Hepatocyte (in vitro differentiated cells): ENCODE data around the gene AFAP1. TPM values are rescaled to one million over a fixed set of nuclear protein-coding genes. Genes with fewer than 3 reads are reported as not detected.

Experiments used
- DNase-seq: peaks from one replicate; pipeline ENCODE4 v3.0.0-alpha.2; 2016; ENCODE audit warnings: low spot score
- H2AFZ ChIP-seq: fragments of 200-600 bp; sonication (generic); 2 replicates; pipeline ENCODE4 v1.6.0; 2016; ENCODE audit warnings: antibody characterized with exemption, mild to moderate bottlenecking
- H3K27ac ChIP-seq: fragments of 200-600 bp; sonication (generic); 2 replicates; pipeline ENCODE4 v1.5.1; 2016; ENCODE audit warnings: mild to moderate bottlenecking
- H3K27me3 ChIP-seq: fragments of 200-600 bp; sonication (generic); 2 replicates; pipeline ENCODE4 v1.6.1; 2016
- H3K36me3 ChIP-seq: fragments of 200-600 bp; sonication (generic); replicated peaks from 2 replicates; pipeline ENCODE4 v1.5.1; 2016; ENCODE audit warnings: low read depth; ENCODE audit not compliant: insufficient read depth
- H3K4me1 ChIP-seq: fragments of 200-600 bp; sonication (generic); 2 replicates; pipeline ENCODE4 v1.5.1; 2016; ENCODE audit warnings: mild to moderate bottlenecking, moderate library complexity; ENCODE audit not compliant: insufficient read depth
- H3K4me2 ChIP-seq: fragments of 200-600 bp; sonication (generic); 2 replicates; pipeline ENCODE4 v1.6.0; 2016
- H3K4me3 ChIP-seq: fragments of 200-600 bp; sonication (generic); 2 replicates; pipeline ENCODE4 v1.5.1; 2016; ENCODE audit warnings: mild to moderate bottlenecking
- H3K79me2 ChIP-seq: fragments of 200-600 bp; sonication (generic); 2 replicates; pipeline ENCODE4 v1.6.0; 2017; ENCODE audit warnings: mild to moderate bottlenecking
- H3K9me2 ChIP-seq: fragments of 200-600 bp; sonication (generic); replicated peaks from 2 replicates; pipeline ENCODE4 v1.6.0; 2017; ENCODE audit warnings: mild to moderate bottlenecking; ENCODE audit not compliant: insufficient read depth
- H3K9me3 ChIP-seq: fragments of 200-600 bp; sonication (generic); 2 replicates; pipeline ENCODE4 v1.5.1; 2016; ENCODE audit warnings: low read depth, mild to moderate bottlenecking
- H4K20me1 ChIP-seq: fragments of 200-600 bp; sonication (generic); 2 replicates; pipeline ENCODE4 v1.6.0; 2016; ENCODE audit warnings: mild to moderate bottlenecking; ENCODE audit not compliant: insufficient read depth, poor library complexity, severe bottlenecking
- CTCF ChIP-seq: fragments of 200-600 bp; sonication (generic); IDR thresholded peaks from 2 replicates; pipeline ENCODE4 v1.5.1; 2016; ENCODE audit warnings: antibody characterized with exemption, mild to moderate bottlenecking; ENCODE audit not compliant: poor library complexity
- EZH2 ChIP-seq: fragments of 200-600 bp; sonication (generic); IDR thresholded peaks from 2 replicates; pipeline ENCODE4 v1.6.1; 2016; ENCODE audit warnings: antibody characterized with exemption, mild to moderate bottlenecking, borderline replicate concordance
- EZH2phosphoT487 ChIP-seq: fragments of 200-600 bp; sonication (generic); IDR thresholded peaks from one replicate; pipeline ENCODE4 v1.6.1; 2018; ENCODE audit warnings: antibody characterized with exemption, mild to moderate bottlenecking, low read depth, moderate library complexity; ENCODE audit not compliant: unreplicated experiment, severe bottlenecking
- WGBS: methylation state at CpG from one replicate; pipeline ENCODE4 v1.1.6; 2016; ENCODE audit warnings: low lambda C conversion rate; ENCODE audit errors: missing lambda C conversion rate; 5-methylcytosine and 5-hydroxymethylcytosine counted together
- polyA plus RNA-seq: library from polyadenylated mRNA; unstranded; fragments of >200 nt; fragmentation: Nextera tagmentation; extraction: Ambion mirVana; gene quantifications from 2 replicates; pipeline ENCODE4 v1.2.1, GENCODE V29; 2016
- total RNA-seq: library from RNA; depleted of rRNA; stranded (reverse); fragments of >200 nt; gene quantifications from 2 replicates; pipeline ENCODE4 v1.2.3, GENCODE V29; 2014

The AFAP1 gene
- total and polyA plus RNA-seq, 2 experiments from 2014 or later: 9.3 to 16.2 TPM

- H3K36me3 ChIP-seq: no peaks in the 10 kb centered on the region
- no peak overlapping the region for H2AFZ ChIP-seq
- peak overlapping the region; percentile 7 for H3K4me2 ChIP-seq
- no peak for DNase-seq
- WGBS: 77% methylated on average over 17 of the region's 17 CpGs
- H3K9me2 ChIP-seq: no peaks in the 10 kb centered on the region
- H3K79me2 ChIP-seq: no peaks in the 10 kb centered on the region
- no peak overlapping the region for H3K4me3 ChIP-seq
- no peaks in the 10 kb centered on the region for H3K27me3 ChIP-seq
- peaks cover 18% of the 10 kb centered on the region for H3K4me1 ChIP-seq
- TF ChIP-seq EZH2 (no peak), CTCF (no peak), EZH2phosphoT487 (no peak)
- peak overlapping the region; percentile 75 for H3K27ac ChIP-seq
- H4K20me1 ChIP-seq: no peaks in the 10 kb centered on the region
- no peaks in the 10 kb centered on the region for H3K9me3 ChIP-seq
These were observed 39.4 kb upstream of the AFAP1 start for GRCh38 chr4:7978907-7979651.

GRCh38 chr4:7978489-7978888, 38.8 kb upstream of the AFAP1 start:
- H3K4me3 ChIP-seq: no peak overlapping the region
- H3K9me2 ChIP-seq: no peaks in the 10 kb centered on the region
- no peaks in the 10 kb centered on the region for H4K20me1 ChIP-seq
- peak overlapping the region; percentile 7 for H3K4me2 ChIP-seq
- peak; percentile 59 for DNase-seq
- 63% methylated on average over 5 of the region's 5 CpGs for WGBS
- peak overlapping the region; percentile 75 for H3K27ac ChIP-seq
- no peak for TF ChIP-seq CTCF
- TF ChIP-seq EZH2phosphoT487: no peak
- no peak for TF ChIP-seq EZH2
- peaks cover 18% of the 10 kb centered on the region for H3K4me1 ChIP-seq
- H2AFZ ChIP-seq: no peak overlapping the region
- H3K79me2 ChIP-seq: no peaks in the 10 kb centered on the region
- no peaks in the 10 kb centered on the region for H3K9me3 ChIP-seq
- H3K36me3 ChIP-seq: no peaks in the 10 kb centered on the region
- H3K27me3 ChIP-seq: no peaks in the 10 kb centered on the region

GRCh38 chr4:7976634-7977033, 37.0 kb upstream of the AFAP1 start:
- H3K4me3 ChIP-seq: no peak overlapping the region
- no peaks in the 10 kb centered on the region for H4K20me1 ChIP-seq
- peaks cover 21% of the 10 kb centered on the region for H3K4me1 ChIP-seq
- no peak overlapping the region for H2AFZ ChIP-seq
- no peak for DNase-seq
- TF ChIP-seq EZH2: no peak
- TF ChIP-seq CTCF: no peak
- TF ChIP-seq EZH2phosphoT487: no peak
- no peak overlapping the region for H3K4me2 ChIP-seq
- no peaks in the 10 kb centered on the region for H3K36me3 ChIP-seq
- no peaks in the 10 kb centered on the region for H3K9me3 ChIP-seq
- H3K9me2 ChIP-seq: no peaks in the 10 kb centered on the region
- no peaks in the 10 kb centered on the region for H3K27me3 ChIP-seq
- H3K27ac ChIP-seq: no peak overlapping the region
- H3K79me2 ChIP-seq: no peaks in the 10 kb centered on the region
- WGBS: 97% methylated on average over 5 of the region's 5 CpGs
